Breast epithelium (tissue), 3 donors: ENCODE data around the gene ABHD14A.

Source experiments
- CTCF ChIP-seq, 3 donors: fragments of 450-650 bp; IDR thresholded peaks; one replicate each; pipeline ENCODE4 v1.5.1; 2016 to 2017; ENCODE audit warnings: antibody characterized with exemption in 3 of 3, mild to moderate bottlenecking in 3 of 3, moderate library complexity in 3 of 3
- POLR2A ChIP-seq: fragments of 450-650 bp; IDR thresholded peaks from one replicate; pipeline ENCODE4 v1.6.1; 2016; ENCODE audit warnings: antibody characterized with exemption, mild to moderate bottlenecking, moderate library complexity

DNA sequence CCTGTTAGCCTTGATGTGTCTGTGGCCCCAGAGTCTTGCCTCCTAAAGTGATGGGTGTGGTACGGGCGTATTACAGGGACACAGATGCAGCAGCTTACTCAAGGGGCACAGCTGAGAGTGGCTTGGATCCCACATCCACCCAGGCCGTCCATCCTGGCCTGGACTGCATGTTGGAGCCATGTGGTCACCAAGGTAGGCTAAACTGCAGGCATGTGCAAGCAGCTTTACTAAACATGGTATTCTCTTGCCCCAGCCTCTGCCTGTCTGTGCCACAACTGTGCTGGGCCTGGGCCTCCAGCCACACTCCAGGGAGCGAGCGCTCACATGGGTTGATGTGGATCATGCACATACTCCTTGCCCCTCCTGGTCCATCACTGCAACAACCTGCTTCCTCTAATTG lies 25.7 kb upstream of the ABHD14A start:
- no peak for TF ChIP-seq CTCF (IDR thresholded peaks at IDR 0.05)
- TF ChIP-seq POLR2A, result no peak
